ENCODE measurements around the gene CDCA4.

CDCA4 gene

DNA sequence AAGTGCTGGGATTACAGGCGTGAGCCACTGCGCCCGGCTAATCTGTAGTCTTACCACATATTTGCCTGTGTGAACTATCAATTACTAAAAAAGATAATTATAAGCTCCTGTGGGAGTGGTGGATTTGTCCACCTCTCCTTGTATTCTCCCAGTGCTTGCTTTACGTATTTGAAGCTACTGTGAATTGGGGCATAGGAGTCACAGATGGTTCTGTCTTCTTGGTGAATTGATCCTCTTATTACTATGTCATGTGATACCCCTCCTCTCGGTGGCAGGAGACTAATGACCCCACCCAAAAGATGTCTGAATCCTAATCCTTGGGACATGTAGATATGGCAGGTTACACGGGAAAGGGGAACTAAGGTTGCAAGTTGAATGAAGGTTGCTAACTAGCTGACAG, 32.5 kb upstream of the CDCA4 start:
- DNase-seq (no peak), ATAC-seq (ENCODE audit: insufficient read depth, low read depth) (no peak)
- H3K36me3 ChIP-seq (ENCODE audit: insufficient read depth, low read length): no peaks in the 10 kb centered on the region
- H3K4me2 ChIP-seq (ENCODE audit: insufficient read depth, low read length): no peak overlapping the region
- H3K27ac ChIP-seq (ENCODE audit: low read length): no peak overlapping the region
- H3K4me1 ChIP-seq (ENCODE audit: insufficient read depth, low read length): no peaks in the 10 kb centered on the region
- H3K4me3 ChIP-seq (ENCODE audit: low read depth in 1 of 2, low read length in 2 of 2): no peak overlapping the region
- no peaks in the 10 kb centered on the region for H3K27me3 ChIP-seq (ENCODE audit: insufficient read depth, low read length, poor library complexity)
- H3K9me3 ChIP-seq (ENCODE audit: insufficient read depth, low read length, severe bottlenecking): no peaks in the 10 kb centered on the region
- no peaks in the 10 kb centered on the region for H3K79me2 ChIP-seq (ENCODE audit: insufficient read depth, low read length)
- no peak overlapping the region for H2AFZ ChIP-seq (ENCODE audit: low read depth, low read length)
- TF ChIP-seq, protein P1, sequence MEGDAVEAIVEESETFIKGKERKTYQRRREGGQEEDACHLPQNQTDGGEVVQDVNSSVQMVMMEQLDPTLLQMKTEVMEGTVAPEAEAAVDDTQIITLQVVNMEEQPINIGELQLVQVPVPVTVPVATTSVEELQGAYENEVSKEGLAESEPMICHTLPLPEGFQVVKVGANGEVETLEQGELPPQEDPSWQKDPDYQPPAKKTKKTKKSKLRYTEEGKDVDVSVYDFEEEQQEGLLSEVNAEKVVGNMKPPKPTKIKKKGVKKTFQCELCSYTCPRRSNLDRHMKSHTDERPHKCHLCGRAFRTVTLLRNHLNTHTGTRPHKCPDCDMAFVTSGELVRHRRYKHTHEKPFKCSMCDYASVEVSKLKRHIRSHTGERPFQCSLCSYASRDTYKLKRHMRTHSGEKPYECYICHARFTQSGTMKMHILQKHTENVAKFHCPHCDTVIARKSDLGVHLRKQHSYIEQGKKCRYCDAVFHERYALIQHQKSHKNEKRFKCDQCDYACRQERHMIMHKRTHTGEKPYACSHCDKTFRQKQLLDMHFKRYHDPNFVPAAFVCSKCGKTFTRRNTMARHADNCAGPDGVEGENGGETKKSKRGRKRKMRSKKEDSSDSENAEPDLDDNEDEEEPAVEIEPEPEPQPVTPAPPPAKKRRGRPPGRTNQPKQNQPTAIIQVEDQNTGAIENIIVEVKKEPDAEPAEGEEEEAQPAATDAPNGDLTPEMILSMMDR (IDR thresholded peaks at IDR 0.05; ENCODE audit: borderline replicate concordance, extremely low read depth, low read length, poor library complexity, severe bottlenecking): no peak
- no peak for TF ChIP-seq EZH2 (IDR thresholded peaks at IDR 0.05; ENCODE audit: borderline replicate concordance, low read depth, low read length, severe bottlenecking)
- H4K20me1 ChIP-seq (ENCODE audit: insufficient read depth, low read length): no peaks in the 10 kb centered on the region; the same call in 1 of the 2 replicates
- H3K9ac ChIP-seq (ENCODE audit: low read depth, low read length): no peak overlapping the region

DNA sequence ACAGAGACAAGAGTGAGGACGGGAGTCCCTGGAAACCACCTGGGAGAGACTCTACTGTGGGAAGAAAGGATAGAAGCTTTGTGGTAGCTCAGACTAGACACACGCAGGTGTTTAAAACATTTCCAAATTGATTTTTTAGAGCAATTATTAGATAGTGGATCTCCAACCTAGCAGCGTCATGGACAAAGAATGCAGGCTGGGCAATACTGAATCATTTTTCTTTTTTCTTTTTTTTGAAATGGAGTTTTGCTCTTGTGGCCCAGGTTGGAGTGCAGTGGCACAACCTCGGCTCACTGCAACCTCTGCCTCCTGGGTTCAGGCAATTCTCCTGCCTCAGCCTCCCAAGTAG, 31.2 kb upstream of the CDCA4 start:
- TF ChIP-seq, protein P1 (IDR thresholded peaks at IDR 0.05; ENCODE audit: borderline replicate concordance, extremely low read depth, low read length, poor library complexity, severe bottlenecking): no peak
- no peak for TF ChIP-seq EZH2 (IDR thresholded peaks at IDR 0.05; ENCODE audit: borderline replicate concordance, low read depth, low read length, severe bottlenecking)
- no peak for DNase-seq
- H3K36me3 ChIP-seq (ENCODE audit: insufficient read depth, low read length): no peaks in the 10 kb centered on the region
- no peak overlapping the region for H3K9ac ChIP-seq (ENCODE audit: low read depth, low read length)
- no peak overlapping the region for H3K27ac ChIP-seq (ENCODE audit: low read length)
- no peaks in the 10 kb centered on the region; the same call in 1 of the 2 replicates for H4K20me1 ChIP-seq (ENCODE audit: insufficient read depth, low read length)
- H3K4me2 ChIP-seq (ENCODE audit: insufficient read depth, low read length): no peak overlapping the region
- no peak for ATAC-seq (ENCODE audit: insufficient read depth, low read depth)
- no peaks in the 10 kb centered on the region for H3K27me3 ChIP-seq (ENCODE audit: insufficient read depth, low read length, poor library complexity)
- no peaks in the 10 kb centered on the region for H3K4me1 ChIP-seq (ENCODE audit: insufficient read depth, low read length)
- H3K79me2 ChIP-seq (ENCODE audit: insufficient read depth, low read length): no peaks in the 10 kb centered on the region
- H2AFZ ChIP-seq (ENCODE audit: low read depth, low read length): no peak overlapping the region
- H3K4me3 ChIP-seq (ENCODE audit: low read depth in 1 of 2, low read length in 2 of 2): no peak overlapping the region
- H3K9me3 ChIP-seq (ENCODE audit: insufficient read depth, low read length, severe bottlenecking): no peaks in the 10 kb centered on the region

DNA sequence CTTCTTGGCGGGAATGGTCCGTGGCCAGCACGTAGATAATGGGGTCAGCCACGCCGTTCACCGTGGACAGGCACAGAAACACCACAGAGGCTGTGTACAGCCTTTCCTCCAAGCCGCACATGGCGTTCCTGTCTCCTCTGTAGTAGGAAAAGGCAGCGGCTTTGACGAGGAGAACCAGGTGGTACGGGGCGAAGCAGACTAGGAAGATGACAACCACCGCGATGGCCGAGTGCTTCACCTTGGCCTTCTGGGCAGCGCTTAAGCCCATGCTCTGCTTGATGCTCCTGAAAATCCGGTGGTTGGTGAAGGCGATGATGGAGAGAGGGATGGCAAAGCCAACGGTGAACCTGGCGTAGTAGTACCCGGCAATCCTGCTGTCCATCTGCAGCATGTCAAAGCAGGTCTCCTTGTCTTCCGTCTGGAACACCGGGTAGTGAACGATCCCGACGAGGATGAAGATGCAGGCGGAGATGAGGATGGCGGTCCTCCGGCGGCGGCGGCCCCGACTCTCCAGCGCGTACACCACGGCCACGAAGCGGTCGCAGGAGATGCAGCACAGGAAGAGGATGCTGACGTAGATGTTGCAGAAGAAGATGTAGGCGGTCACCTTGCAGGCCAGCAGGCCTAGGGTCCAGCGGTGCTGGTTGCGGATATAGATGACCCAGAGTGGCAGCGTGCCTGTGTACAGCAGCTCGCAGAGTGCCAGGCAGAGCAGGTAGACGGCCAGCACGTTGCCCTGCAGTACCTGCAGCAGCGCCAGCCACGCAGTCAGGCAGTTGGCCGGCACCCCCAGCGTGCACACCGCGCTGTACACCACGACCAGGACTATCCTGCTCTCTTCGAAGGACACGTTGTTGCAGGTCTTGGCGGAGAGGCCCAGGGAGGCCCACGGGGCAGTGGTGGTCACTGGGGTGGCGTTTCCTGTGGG, 30.6 kb upstream of the CDCA4 start:
- H3K79me2 ChIP-seq (ENCODE audit: insufficient read depth, low read length): no peaks in the 10 kb centered on the region
- H3K4me3 ChIP-seq (ENCODE audit: low read depth in 1 of 2, low read length in 2 of 2): no peak overlapping the region
- no peak overlapping the region for H2AFZ ChIP-seq (ENCODE audit: low read depth, low read length)
- no peak overlapping the region for H3K4me2 ChIP-seq (ENCODE audit: insufficient read depth, low read length)
- H4K20me1 ChIP-seq (ENCODE audit: insufficient read depth, low read length): no peaks in the 10 kb centered on the region; the same call in 1 of the 2 replicates
- no peaks in the 10 kb centered on the region for H3K36me3 ChIP-seq (ENCODE audit: insufficient read depth, low read length)
- H3K9me3 ChIP-seq (ENCODE audit: insufficient read depth, low read length, severe bottlenecking): no peaks in the 10 kb centered on the region
- no peaks in the 10 kb centered on the region for H3K27me3 ChIP-seq (ENCODE audit: insufficient read depth, low read length, poor library complexity)
- ATAC-seq (ENCODE audit: insufficient read depth, low read depth) (no peak), DNase-seq (no peak)
- H3K27ac ChIP-seq (ENCODE audit: low read length): no peak overlapping the region
- H3K4me1 ChIP-seq (ENCODE audit: insufficient read depth, low read length): no peaks in the 10 kb centered on the region
- no peak overlapping the region for H3K9ac ChIP-seq (ENCODE audit: low read depth, low read length)
- TF ChIP-seq, protein P1 (IDR thresholded peaks at IDR 0.05; ENCODE audit: borderline replicate concordance, extremely low read depth, low read length, poor library complexity, severe bottlenecking): no peak
- no peak for TF ChIP-seq EZH2 (IDR thresholded peaks at IDR 0.05; ENCODE audit: borderline replicate concordance, low read depth, low read length, severe bottlenecking)
